ENCODE data around the gene FOXL2. TPM values are rescaled to one million over a fixed set of nuclear protein-coding genes. Genes with fewer than 3 reads are reported as not detected.

The FOXL2 gene
- total RNA-seq = under 1 TPM in 1 of 2 donors, not detected in 1; 0.07 TPM

DNA sequence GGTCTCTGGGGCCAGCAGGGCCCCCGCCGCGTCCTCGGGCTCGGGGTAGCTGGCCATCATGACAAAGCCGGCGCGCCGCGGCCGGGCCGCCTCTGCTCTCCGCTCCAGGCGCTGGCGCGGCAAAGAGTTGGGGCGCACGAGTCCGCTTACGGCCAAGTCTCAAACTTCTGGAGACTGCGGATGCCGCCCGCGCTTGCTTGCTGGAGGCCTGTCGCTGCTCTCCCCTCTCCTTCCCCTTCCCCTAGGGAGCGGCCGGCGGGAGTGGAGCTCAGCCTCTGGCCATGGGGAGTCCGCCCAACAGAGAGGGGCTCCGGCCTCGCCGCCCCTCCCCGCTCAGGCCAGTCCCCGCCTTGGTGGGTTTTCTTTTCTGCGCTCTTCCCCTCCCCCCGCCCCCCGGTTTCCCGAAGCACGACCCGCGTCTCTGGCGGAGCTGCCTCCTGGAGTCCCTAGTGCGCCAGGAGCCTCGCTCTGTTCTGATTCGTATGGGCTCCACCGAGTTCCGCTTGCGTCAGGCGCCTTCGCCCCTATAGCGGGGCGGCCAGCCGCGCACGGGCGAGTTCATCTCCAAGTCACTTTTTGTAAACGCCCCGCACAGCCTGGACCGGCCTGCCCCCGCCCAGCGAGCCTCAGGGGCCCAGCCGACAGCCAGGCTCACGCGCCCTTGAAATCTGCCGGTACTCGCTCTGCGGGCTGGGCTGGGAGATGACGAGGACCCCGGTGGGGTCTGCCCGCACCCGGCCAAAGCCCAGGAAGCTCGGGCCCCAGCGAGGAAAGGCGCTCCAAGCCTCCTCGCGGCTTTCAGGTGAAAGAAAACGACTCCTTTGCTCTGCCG lies at the start of gene FOXL2, which contains the start of gene FOXL2NB:
Gene FOXL2, minus strand, starts transcription at position 475 of the 832 bp plus-strand sequence. Its CDS starts 415 bp downstream, at position 60.
Gene FOXL2NB, plus strand, starts transcription at position 555 of the 832 bp plus-strand sequence. Its CDS starts 148 bp downstream, at position 703.
- TF ChIP-seq, protein P1, sequence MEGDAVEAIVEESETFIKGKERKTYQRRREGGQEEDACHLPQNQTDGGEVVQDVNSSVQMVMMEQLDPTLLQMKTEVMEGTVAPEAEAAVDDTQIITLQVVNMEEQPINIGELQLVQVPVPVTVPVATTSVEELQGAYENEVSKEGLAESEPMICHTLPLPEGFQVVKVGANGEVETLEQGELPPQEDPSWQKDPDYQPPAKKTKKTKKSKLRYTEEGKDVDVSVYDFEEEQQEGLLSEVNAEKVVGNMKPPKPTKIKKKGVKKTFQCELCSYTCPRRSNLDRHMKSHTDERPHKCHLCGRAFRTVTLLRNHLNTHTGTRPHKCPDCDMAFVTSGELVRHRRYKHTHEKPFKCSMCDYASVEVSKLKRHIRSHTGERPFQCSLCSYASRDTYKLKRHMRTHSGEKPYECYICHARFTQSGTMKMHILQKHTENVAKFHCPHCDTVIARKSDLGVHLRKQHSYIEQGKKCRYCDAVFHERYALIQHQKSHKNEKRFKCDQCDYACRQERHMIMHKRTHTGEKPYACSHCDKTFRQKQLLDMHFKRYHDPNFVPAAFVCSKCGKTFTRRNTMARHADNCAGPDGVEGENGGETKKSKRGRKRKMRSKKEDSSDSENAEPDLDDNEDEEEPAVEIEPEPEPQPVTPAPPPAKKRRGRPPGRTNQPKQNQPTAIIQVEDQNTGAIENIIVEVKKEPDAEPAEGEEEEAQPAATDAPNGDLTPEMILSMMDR (IDR thresholded peaks at IDR 0.05) = no peak
- H3K27ac ChIP-seq = no peak within 1 kb of the TSS
- H3K9me3 ChIP-seq = no peaks in the 10 kb centered on the region
- DNase-seq = no peak
- H3K27me3 ChIP-seq = peaks cover 98% of the 10 kb centered on the region
- H3K4me3 ChIP-seq = peak within 1 kb of the TSS; percentile 37
- H3K36me3 ChIP-seq = no peaks in the 10 kb centered on the region
- peaks cover 33% of the 10 kb centered on the region for H3K4me1 ChIP-seq
- intact Hi-C loops (cut with DNase I) = loop anchor here (10.0 kb wide), 1 partner anchor 258 kb away; no protein-coding TSS in a partner anchor
- H3K9ac ChIP-seq (ENCODE audit: low read depth in 2 of 2, low read length in 2 of 2) = no peak within 1 kb of the TSS

DNA sequence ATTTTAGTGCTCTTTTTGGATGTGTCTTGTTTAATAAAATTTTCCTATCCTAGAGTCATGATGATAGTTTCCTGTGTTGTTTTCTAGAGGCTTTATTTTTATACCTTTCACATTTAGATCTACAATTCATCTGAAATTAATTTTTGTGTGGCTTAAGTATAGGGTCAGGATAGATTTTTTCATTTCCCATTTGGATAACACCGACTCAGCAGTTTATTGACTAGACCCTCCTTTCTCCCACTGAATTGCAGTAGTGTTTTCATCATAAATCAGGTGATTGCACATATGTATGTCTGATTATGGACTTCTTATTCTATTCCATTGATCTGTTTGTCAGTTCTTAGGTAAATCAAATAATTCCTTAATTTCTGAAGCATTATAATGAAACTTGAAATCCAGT lies 48.8 kb upstream of the FOXL2 start:
- Histone ChIP-seq H3K9ac (ENCODE audit: low read depth in 2 of 2, low read length in 2 of 2) (no peak overlapping the region), H3K27ac (no peak overlapping the region), H3K9me3 (no peaks in the 10 kb centered on the region), H3K36me3 (no peaks in the 10 kb centered on the region), H3K4me1 (no peaks in the 10 kb centered on the region), H3K27me3 (no peaks in the 10 kb centered on the region), H3K4me3 (no peak overlapping the region)
- DNase-seq = no peak
- intact Hi-C loops (cut with DNase I) = no loop called here
- TF ChIP-seq, protein P1 (IDR thresholded peaks at IDR 0.05) = no peak

- H3K27me3 ChIP-seq = no peaks in the 10 kb centered on the region
- H3K27ac ChIP-seq = no peak overlapping the region
- no peak overlapping the region for H3K4me3 ChIP-seq
- H3K9me3 ChIP-seq = no peaks in the 10 kb centered on the region
- TF ChIP-seq, protein P1 (IDR thresholded peaks at IDR 0.05) = no peak
- H3K9ac ChIP-seq (ENCODE audit: low read depth in 2 of 2, low read length in 2 of 2) = no peak overlapping the region
- no peak for DNase-seq
- no peaks in the 10 kb centered on the region for H3K36me3 ChIP-seq
- intact Hi-C loops (cut with DNase I) = no loop called here
- no peaks in the 10 kb centered on the region for H3K4me1 ChIP-seq
Observed at GRCh38 chr3:138987181-138987580, 40.2 kb upstream of the FOXL2 start.

- H3K36me3 ChIP-seq = no peaks in the 10 kb centered on the region
- H3K9ac ChIP-seq (ENCODE audit: low read depth in 2 of 2, low read length in 2 of 2) = no peak overlapping the region
- intact Hi-C loops (cut with DNase I) = no loop called here
- no peaks in the 10 kb centered on the region for H3K27me3 ChIP-seq
- H3K4me3 ChIP-seq = no peak overlapping the region
- TF ChIP-seq, protein P1 (IDR thresholded peaks at IDR 0.05) = no peak
- H3K4me1 ChIP-seq = no peaks in the 10 kb centered on the region
- no peaks in the 10 kb centered on the region for H3K9me3 ChIP-seq
- DNase-seq = no peak
- H3K27ac ChIP-seq = no peak overlapping the region
Observed at GRCh38 chr3:138985932-138986331, 39.0 kb upstream of the FOXL2 start.

- H3K27me3 ChIP-seq = no peaks in the 10 kb centered on the region
- no peak overlapping the region for H3K9ac ChIP-seq (ENCODE audit: low read depth in 2 of 2, low read length in 2 of 2)
- no peak overlapping the region for H3K27ac ChIP-seq
- H3K36me3 ChIP-seq = no peaks in the 10 kb centered on the region
- intact Hi-C loops (cut with DNase I) = no loop called here
- H3K4me1 ChIP-seq = no peaks in the 10 kb centered on the region
- TF ChIP-seq, protein P1 (IDR thresholded peaks at IDR 0.05) = no peak
- no peak overlapping the region for H3K4me3 ChIP-seq
- no peak for DNase-seq
- no peaks in the 10 kb centered on the region for H3K9me3 ChIP-seq
Observed at GRCh38 chr3:138984816-138985215, 37.9 kb upstream of the FOXL2 start.
